ENCODE data around the gene TAS2R60. TPM values are rescaled to one million over a fixed set of nuclear protein-coding genes. Genes with fewer than 3 reads are reported as not detected.
A peak's percentile ranks its signal among the peaks of the same experiment; 100 is the strongest.
"Not testable (repeated sequence)": the region's sequence is repeated elsewhere in the genome, so short reads cannot be mapped to it uniquely, and the experiment has no call there.

Gene TAS2R60
- polyA plus RNA-seq, 1 donor (not counting 4 experiments of a cell fraction or from before 2014, with no cell fraction given) = 0.17 TPM

- no peaks in the 10 kb centered on the region for H3K36me3 ChIP-seq (ENCODE audit: control insufficient read depth in 2 of 2, extremely low read depth in 1 of 2, insufficient read depth in 2 of 2, low read length in 2 of 2)
- DNase-seq (ENCODE audit: low read depth, low spot score) (no peak), FAIRE-seq (no peak)
- no peak overlapping the region for H3K9ac ChIP-seq (ENCODE audit: control insufficient read depth, extremely low read depth, insufficient read depth, low read length)
- H2AFZ ChIP-seq (ENCODE audit: control insufficient read depth, low read length) = no peak overlapping the region
- H3K27ac ChIP-seq (ENCODE audit: control insufficient read depth, insufficient read depth, low read length) = no peak overlapping the region
- no peaks in the 10 kb centered on the region for H3K27me3 ChIP-seq (ENCODE audit: control insufficient read depth, extremely low read depth, insufficient read depth, low read length)
- dilution Hi-C loops (cut with MboI; ENCODE audit: extremely low pct_ligation_motif_present, low sequenced_read_pairs) = no loop called here
- H3K4me1 ChIP-seq (ENCODE audit: control insufficient read depth, extremely low read depth, insufficient read depth, low read length) = peaks cover 29% of the 10 kb centered on the region
- H3K4me2 ChIP-seq (ENCODE audit: control insufficient read depth, extremely low read depth, insufficient read depth, low read depth, low read length) = no peak overlapping the region
- H3K9me1 ChIP-seq (ENCODE audit: control insufficient read depth, extremely low read depth, insufficient read depth, low read length) = no peaks in the 10 kb centered on the region
- H3K9me3 ChIP-seq (ENCODE audit: control insufficient read depth, low read depth, low read length) = no peaks in the 10 kb centered on the region
- no peaks in the 10 kb centered on the region for H4K20me1 ChIP-seq (ENCODE audit: control insufficient read depth, extremely low read depth, insufficient read depth, low read length)
- H3K79me2 ChIP-seq (ENCODE audit: control insufficient read depth, insufficient read depth, low read length) = peaks cover 7% of the 10 kb centered on the region
- TF ChIP-seq EZH2 (IDR thresholded peaks at IDR 0.05; ENCODE audit: low read length) (no peak), CTCF (optimal IDR thresholded peaks at IDR 0.05 in 1 of 3, IDR thresholded peaks at IDR 0.05 in 1 of 3, conservative IDR thresholded peaks at IDR 0.05 in 1 of 3; ENCODE audit: extremely low read depth in 1 of 3, insufficient read depth in 2 of 3, low read length in 3 of 3) (no peak)
- no peak overlapping the region for H3K4me3 ChIP-seq (ENCODE audit: control insufficient read depth in 2 of 3, extremely low read depth in 1 of 3, insufficient read depth in 2 of 3, low read depth in 1 of 3, low read length in 3 of 3)
Measured at GRCh38 chr7:143411976-143412708, 31.1 kb upstream of the TAS2R60 start.

- TF ChIP-seq EZH2 (IDR thresholded peaks at IDR 0.05; ENCODE audit: low read length) = no peak
- TF ChIP-seq CTCF (optimal IDR thresholded peaks at IDR 0.05 in 1 of 3, IDR thresholded peaks at IDR 0.05 in 1 of 3, conservative IDR thresholded peaks at IDR 0.05 in 1 of 3; ENCODE audit: extremely low read depth in 1 of 3, insufficient read depth in 2 of 3, low read length in 3 of 3) = no peak
- Histone ChIP-seq H3K79me2 (ENCODE audit: control insufficient read depth, insufficient read depth, low read length) (peaks cover 2% of the 10 kb centered on the region), H3K27me3 (ENCODE audit: control insufficient read depth, extremely low read depth, insufficient read depth, low read length) (no peaks in the 10 kb centered on the region), H2AFZ (ENCODE audit: control insufficient read depth, low read length) (peak overlapping the region; percentile 36), H3K27ac (ENCODE audit: control insufficient read depth, insufficient read depth, low read length) (no peak overlapping the region), H3K9ac (ENCODE audit: control insufficient read depth, extremely low read depth, insufficient read depth, low read length) (no peak overlapping the region), H3K4me3 (ENCODE audit: control insufficient read depth in 2 of 3, extremely low read depth in 1 of 3, insufficient read depth in 2 of 3, low read depth in 1 of 3, low read length in 3 of 3) (no peak overlapping the region), H3K9me1 (ENCODE audit: control insufficient read depth, extremely low read depth, insufficient read depth, low read length) (no peaks in the 10 kb centered on the region), H4K20me1 (ENCODE audit: control insufficient read depth, extremely low read depth, insufficient read depth, low read length) (no peaks in the 10 kb centered on the region), H3K9me3 (ENCODE audit: control insufficient read depth, low read depth, low read length) (no peaks in the 10 kb centered on the region), H3K4me2 (ENCODE audit: control insufficient read depth, extremely low read depth, insufficient read depth, low read depth, low read length) (no peak overlapping the region), H3K36me3 (ENCODE audit: control insufficient read depth in 2 of 2, extremely low read depth in 1 of 2, insufficient read depth in 2 of 2, low read length in 2 of 2) (no peaks in the 10 kb centered on the region), H3K4me1 (ENCODE audit: control insufficient read depth, extremely low read depth, insufficient read depth, low read length) (peaks cover 26% of the 10 kb centered on the region)
- FAIRE-seq (no peak), DNase-seq (ENCODE audit: low read depth, low spot score) (no peak)
- dilution Hi-C loops (cut with MboI; ENCODE audit: extremely low pct_ligation_motif_present, low sequenced_read_pairs) = no loop called here
Measured at GRCh38 chr7:143413123-143413522, 30.1 kb upstream of the TAS2R60 start.

DNA sequence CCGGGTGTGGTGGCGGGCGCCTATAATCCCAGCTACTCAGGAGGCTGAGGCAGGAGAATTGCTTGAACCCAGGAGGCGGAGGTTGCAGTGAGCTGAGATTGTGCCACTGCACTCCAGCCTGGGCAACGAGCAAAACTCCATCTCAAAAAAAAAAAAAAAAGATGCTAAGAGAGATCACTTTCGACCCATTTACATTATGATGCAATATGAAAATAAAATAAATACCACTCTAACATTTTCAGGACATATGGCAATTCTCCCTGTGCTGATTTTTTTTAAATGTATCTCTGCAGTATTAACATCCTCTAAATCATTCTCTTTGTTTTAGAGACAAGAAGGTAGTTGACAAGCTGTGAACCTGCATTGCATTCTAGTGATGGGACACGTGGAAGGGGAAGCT, 28.0 kb upstream of the TAS2R60 start:
- H3K9ac ChIP-seq (ENCODE audit: control insufficient read depth, extremely low read depth, insufficient read depth, low read length); H3K9me3 ChIP-seq (ENCODE audit: control insufficient read depth, low read depth, low read length); H3K4me3 ChIP-seq (ENCODE audit: control insufficient read depth in 2 of 3, extremely low read depth in 1 of 3, insufficient read depth in 2 of 3, low read depth in 1 of 3, low read length in 3 of 3); H4K20me1 ChIP-seq (ENCODE audit: control insufficient read depth, extremely low read depth, insufficient read depth, low read length); FAIRE-seq; dilution Hi-C loops (cut with MboI; ENCODE audit: extremely low pct_ligation_motif_present, low sequenced_read_pairs); H3K36me3 ChIP-seq (ENCODE audit: control insufficient read depth in 2 of 2, extremely low read depth in 1 of 2, insufficient read depth in 2 of 2, low read length in 2 of 2); H3K79me2 ChIP-seq (ENCODE audit: control insufficient read depth, insufficient read depth, low read length); DNase-seq (ENCODE audit: low read depth, low spot score); H3K27me3 ChIP-seq (ENCODE audit: control insufficient read depth, extremely low read depth, insufficient read depth, low read length); H3K9me1 ChIP-seq (ENCODE audit: control insufficient read depth, extremely low read depth, insufficient read depth, low read length): not testable (repeated sequence)
- H3K4me1 ChIP-seq (ENCODE audit: control insufficient read depth, extremely low read depth, insufficient read depth, low read length) = peaks cover 28% of the 10 kb centered on the region
- peak overlapping the region; percentile 85 for H3K4me2 ChIP-seq (ENCODE audit: control insufficient read depth, extremely low read depth, insufficient read depth, low read depth, low read length)
- peak overlapping the region; percentile 30 for H2AFZ ChIP-seq (ENCODE audit: control insufficient read depth, low read length)
- H3K27ac ChIP-seq (ENCODE audit: control insufficient read depth, insufficient read depth, low read length) = peak overlapping the region; percentile 76

Measured in keratinocyte (primary cell).